SU-DHL-6 (cell line): Measurements from ENCODE around the gene MRPL38.

Source experiments
- H2AFZ ChIP-seq: fragments of 200-600 bp; sonication (generic); 2 replicates; pipeline ENCODE4 v1.6.1; 2014; ENCODE audit warnings: low read depth, mild to moderate bottlenecking, moderate library complexity, mixed read lengths, antibody characterized with exemption, low read length; ENCODE audit not compliant: severe bottlenecking
- H3F3A ChIP-seq: fragments of 200-600 bp; shearing (Covaris generic); 2 replicates; pipeline ENCODE4 v1.6.0; 2016; ENCODE audit warnings: antibody characterized with exemption, mild to moderate bottlenecking; ENCODE audit not compliant: insufficient read depth
- H3K27ac ChIP-seq: fragments of 200-600 bp; sonication (generic); 2 replicates; pipeline ENCODE4 v1.5.1; 2016; ENCODE audit warnings: low read depth, mild to moderate bottlenecking, low read length, moderate library complexity, mixed read lengths
- H3K27me3 ChIP-seq: fragments of 200-600 bp; sonication (generic), shearing (Covaris generic); 2 replicates; pipeline ENCODE4 v1.6.0; 2014; ENCODE audit warnings: mild to moderate bottlenecking, low read length
- H3K36me3 ChIP-seq: fragments of 200-600 bp; sonication (generic); 2 replicates; pipeline ENCODE4 v1.6.1; 2014; ENCODE audit warnings: mild to moderate bottlenecking, low read length, mixed read lengths
- H3K4me2 ChIP-seq: fragments of 300-600, 200-600 bp; shearing (Covaris generic), sonication (generic); 2 replicates; pipeline ENCODE4 v1.6.0; 2014; ENCODE audit warnings: low read length, low read depth, mild to moderate bottlenecking; ENCODE audit not compliant: poor library complexity, severe bottlenecking
- H3K4me3 ChIP-seq: fragments of 200-600 bp; sonication (generic); 2 replicates; pipeline ENCODE4 v1.5.1; 2014; ENCODE audit warnings: antibody characterized with exemption, low read length, mild to moderate bottlenecking, mixed read lengths; ENCODE audit not compliant: insufficient read depth, poor library complexity, severe bottlenecking
- H3K79me2 ChIP-seq: fragments of 200-600 bp; sonication (generic); 2 replicates; pipeline ENCODE4 v1.6.1; 2014; ENCODE audit warnings: mild to moderate bottlenecking, low read length, moderate library complexity; ENCODE audit not compliant: insufficient read depth
- H3K9ac ChIP-seq: fragments of 200-600 bp; sonication (generic); 2 replicates; pipeline ENCODE4 v1.7.0; 2014; ENCODE audit warnings: mild to moderate bottlenecking, low read length
- H3K9me2 ChIP-seq: fragments of 200-600 bp; sonication (generic); replicated peaks from 2 replicates; pipeline ENCODE4 v1.6.1; 2014; ENCODE audit warnings: low read length; ENCODE audit not compliant: insufficient read depth
- H3K9me3 ChIP-seq: fragments of 200-600 bp; sonication (generic); 2 replicates; pipeline ENCODE4 v1.6.1; 2014; ENCODE audit warnings: low read length, mixed read lengths; ENCODE audit not compliant: insufficient read depth
- H4K20me1 ChIP-seq: fragments of 200-600 bp; sonication (generic); 2 replicates; pipeline ENCODE4 v1.6.1; 2014; ENCODE audit warnings: low read depth, mild to moderate bottlenecking, antibody characterized with exemption, low read length, moderate library complexity, mixed read lengths
- CTCF ChIP-seq: fragments of 200-600 bp; sonication (generic); IDR thresholded peaks from one replicate; pipeline ENCODE4 v1.5.1; 2017; ENCODE audit warnings: antibody characterized with exemption, mild to moderate bottlenecking, low read length, moderate library complexity; ENCODE audit not compliant: insufficient read depth, poor library complexity, severe bottlenecking
- EZH2phosphoT487 ChIP-seq: fragments of 200-600 bp; sonication (generic), shearing (Covaris generic); conservative IDR thresholded peaks from 2 replicates; pipeline ENCODE4 v1.6.1; 2018; ENCODE audit warnings: mild to moderate bottlenecking, antibody characterized with exemption, low read length, moderate library complexity, mixed read lengths

MRPL38 gene

GRCh38 chr17:75914643-75915267, 10.1 kb upstream of the MRPL38 start:
- no peak overlapping the region for H3K4me3 ChIP-seq
- H3K27ac ChIP-seq: no peak overlapping the region
- no peaks in the 10 kb centered on the region for H3K79me2 ChIP-seq

GRCh38 chr17:75913537-75914210, 9.0 kb upstream of the MRPL38 start:
- Histone ChIP-seq H4K20me1 (no peaks in the 10 kb centered on the region), H3K4me3 (no peak overlapping the region), H3K4me2 (no peak overlapping the region), H3K9me3 (no peaks in the 10 kb centered on the region), H3F3A (peaks cover 10% of the 10 kb centered on the region), H3K79me2 (no peaks in the 10 kb centered on the region), H2AFZ (no peak overlapping the region), H3K27me3 (no peaks in the 10 kb centered on the region), H3K9me2 (no peaks in the 10 kb centered on the region), H3K36me3 (no peaks in the 10 kb centered on the region), H3K9ac (no peak overlapping the region), H3K27ac (no peak overlapping the region)
- TF ChIP-seq CTCF: no peak
- TF ChIP-seq EZH2phosphoT487: no peak

More at GRCh38 chr17:75914643-75915267, 10.1 kb upstream of the MRPL38 start:
- Histone ChIP-seq H3K27me3 (no peaks in the 10 kb centered on the region), H3K9ac (no peak overlapping the region), H3K9me3 (no peaks in the 10 kb centered on the region), H3F3A (0 out of 2 replicates have a peak, but pooled peaks cover 2% of the 10 kb centered on the region), H3K36me3 (no peaks in the 10 kb centered on the region), H3K4me2 (no peak overlapping the region), H3K9me2 (no peaks in the 10 kb centered on the region), H4K20me1 (no peaks in the 10 kb centered on the region), H2AFZ (no peak overlapping the region)
- TF ChIP-seq CTCF (no peak), EZH2phosphoT487 (no peak)

GRCh38 chr17:75910699-75911098, 6.0 kb upstream of the MRPL38 start:
- Histone ChIP-seq H2AFZ (no peak overlapping the region), H3K27ac (no peak overlapping the region), H3K4me2 (no peak overlapping the region)

More at GRCh38 chr17:75910699-75911098, 6.0 kb upstream of the MRPL38 start:
- no peaks in the 10 kb centered on the region for H3K9me3 ChIP-seq
- no peaks in the 10 kb centered on the region for H3K36me3 ChIP-seq
- H4K20me1 ChIP-seq: no peaks in the 10 kb centered on the region
- TF ChIP-seq EZH2phosphoT487: no peak
- no peak for TF ChIP-seq CTCF
- no peak overlapping the region for H3K4me3 ChIP-seq
- H3K79me2 ChIP-seq: no peaks in the 10 kb centered on the region
- peaks cover 10% of the 10 kb centered on the region for H3F3A ChIP-seq
- no peaks in the 10 kb centered on the region for H3K9me2 ChIP-seq
- H3K9ac ChIP-seq: no peak overlapping the region
- H3K27me3 ChIP-seq: no peaks in the 10 kb centered on the region
